C4-2B (cell line): ENCODE measurements around the gene SRGAP2C.
"Not testable (repeated sequence)": the region's sequence is repeated elsewhere in the genome, so short reads cannot be mapped to it uniquely, and the experiment has no call there.

ENCODE experiments used
- H3K27ac ChIP-seq: fragments of 450-650 bp; 2 replicates; pipeline ENCODE4 v1.5.1; 2017
- ZFX ChIP-seq: fragments of 450-650 bp; IDR thresholded peaks from 2 replicates; pipeline ENCODE4 v1.6.1; 2017
- TF ChIP-seq, protein P1 (sequence below): fragments of 450-650 bp; conservative IDR thresholded peaks from 2 replicates; pipeline ENCODE4 v1.5.1; 2017; ENCODE audit warnings: mild to moderate bottlenecking

SRGAP2C gene

DNA sequence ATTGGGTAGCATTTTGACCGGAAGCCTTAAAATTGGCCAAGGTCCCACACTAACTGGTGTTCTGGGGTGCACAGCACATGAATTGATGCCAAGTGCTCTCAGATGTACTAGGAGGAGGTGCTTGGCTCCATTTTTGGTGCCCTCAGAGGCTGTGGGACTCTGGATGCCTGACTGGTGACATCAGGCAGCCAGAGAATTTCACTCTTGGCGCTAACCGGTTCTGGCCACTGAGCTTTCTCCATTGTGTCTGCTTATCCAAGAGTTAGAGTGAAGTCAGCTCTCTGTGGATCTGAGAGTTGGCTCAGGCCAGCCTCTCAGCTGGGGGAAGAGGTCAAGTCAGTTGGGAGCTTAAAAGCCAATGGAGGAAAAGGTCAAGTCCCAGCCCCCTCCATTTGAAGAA, 200.4 kb downstream of the SRGAP2C start:
- not testable (repeated sequence) for H3K27ac ChIP-seq

DNA sequence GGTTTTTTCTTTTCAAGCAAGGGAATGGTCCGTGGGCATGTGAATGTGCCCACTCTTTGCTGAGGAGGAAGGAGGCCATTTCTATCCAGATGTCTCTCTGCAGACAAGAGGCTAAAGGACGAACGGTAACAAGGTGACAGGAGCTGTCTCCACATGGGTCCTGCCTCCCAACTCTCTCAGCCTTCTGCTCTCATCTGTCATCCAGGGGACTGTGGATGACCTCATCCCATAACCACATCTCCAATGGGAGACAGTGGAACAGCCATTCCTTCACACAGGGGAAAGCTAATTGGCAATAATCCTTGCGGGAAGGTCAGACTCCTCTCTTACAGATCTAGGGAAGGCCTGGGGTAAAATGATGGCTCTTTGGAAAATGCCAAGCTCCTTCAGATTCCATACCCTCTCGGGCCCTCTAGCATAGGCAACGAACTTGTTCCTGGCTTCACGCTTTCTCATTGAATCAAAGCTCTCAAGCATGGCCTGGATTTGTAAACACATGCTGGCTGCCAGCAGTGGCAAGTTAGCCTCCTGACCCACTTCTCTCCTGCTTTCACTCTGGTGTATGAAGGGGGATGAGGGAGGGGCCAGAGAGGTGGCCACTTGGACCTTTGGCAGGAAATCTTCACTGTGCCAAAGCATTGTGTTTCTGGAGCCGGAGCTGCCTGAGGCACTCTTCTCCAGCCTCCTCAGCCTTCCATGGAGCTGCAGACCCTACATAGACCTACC, 201.0 kb downstream of the SRGAP2C start:
- not testable (repeated sequence) for H3K27ac ChIP-seq

DNA sequence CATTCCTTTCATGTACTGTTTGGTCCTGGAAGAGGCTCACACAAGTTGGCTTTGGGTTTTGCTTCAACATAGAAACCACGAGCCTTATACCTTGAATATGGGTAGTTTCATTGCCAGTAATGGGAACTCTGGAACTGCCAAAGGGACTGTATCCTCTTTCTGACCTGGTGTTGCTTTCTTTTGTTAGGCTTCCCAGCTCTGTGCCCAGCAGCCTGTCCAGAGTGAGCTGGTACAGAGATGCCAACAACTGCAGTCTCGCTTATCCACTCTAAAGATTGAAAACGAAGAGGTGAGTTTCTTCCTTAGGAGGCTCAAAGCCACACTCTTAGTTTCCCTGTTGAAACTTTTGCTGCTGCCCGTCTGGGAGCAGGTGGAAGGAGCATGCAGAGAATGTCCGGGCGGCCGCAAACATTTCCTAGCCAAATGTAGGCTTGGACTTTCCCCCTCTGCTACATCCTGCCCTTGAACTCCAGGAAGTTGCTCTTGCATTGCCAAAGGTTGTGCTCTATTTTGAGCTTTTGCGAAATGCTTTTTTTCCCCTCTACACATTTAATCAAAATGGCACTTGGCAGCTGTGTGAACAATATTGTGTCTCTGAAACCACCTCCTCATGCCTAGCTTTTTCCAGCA, 201.7 kb downstream of the SRGAP2C start:
- H3K27ac ChIP-seq: not testable (repeated sequence)

DNA sequence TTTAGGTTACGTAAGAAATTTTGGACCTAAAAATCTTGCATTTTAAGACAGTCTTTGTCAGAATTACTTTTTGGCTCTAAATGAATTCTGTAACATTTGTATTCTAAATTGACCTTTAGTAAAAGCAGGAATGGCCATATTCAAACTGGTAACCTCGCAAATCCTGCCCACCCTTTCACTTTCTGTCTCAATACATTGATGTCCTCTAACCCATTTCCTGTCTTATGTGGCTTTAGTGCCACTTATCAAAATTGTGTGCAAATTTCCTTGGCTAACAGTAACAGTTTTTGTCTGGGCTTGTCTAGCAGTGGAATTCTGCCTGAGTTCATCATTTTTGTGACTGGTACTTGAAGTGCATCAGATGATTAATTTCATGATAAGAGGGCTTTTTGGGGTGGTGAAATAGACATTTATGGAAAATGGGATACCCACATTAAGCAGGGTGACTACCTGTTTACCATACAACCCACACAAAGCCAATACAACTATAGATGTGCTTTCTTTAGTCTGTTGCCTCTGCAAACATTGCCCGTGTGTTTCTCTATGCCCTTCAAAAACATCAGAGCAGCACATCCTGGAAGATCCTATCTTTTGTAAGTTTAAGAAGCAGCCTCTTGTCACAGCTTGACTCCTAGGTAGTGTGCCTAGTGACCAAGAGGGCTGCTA, 205.3 kb downstream of the SRGAP2C start:
- not testable (repeated sequence) for H3K27ac ChIP-seq

DNA sequence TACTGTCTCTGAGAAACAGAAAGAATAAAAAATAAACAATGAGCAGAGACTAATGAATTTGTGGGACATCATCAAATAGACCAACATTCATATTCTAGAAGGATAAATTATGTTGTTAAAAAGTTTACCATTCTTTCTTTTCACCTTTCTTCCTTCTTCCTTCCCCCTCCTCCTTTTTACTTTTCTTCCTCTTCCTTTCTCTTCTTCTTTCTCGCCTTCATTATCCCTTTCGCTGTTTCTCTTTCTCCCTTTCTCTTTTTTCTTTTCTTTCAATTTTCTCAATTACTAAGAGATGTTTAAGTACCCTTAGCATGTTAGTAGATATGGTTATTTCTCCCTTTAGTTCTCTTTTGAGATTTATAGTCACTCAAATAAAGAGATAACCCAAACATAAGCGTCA, 207.4 kb downstream of the SRGAP2C start:
- not testable (repeated sequence) for H3K27ac ChIP-seq

DNA sequence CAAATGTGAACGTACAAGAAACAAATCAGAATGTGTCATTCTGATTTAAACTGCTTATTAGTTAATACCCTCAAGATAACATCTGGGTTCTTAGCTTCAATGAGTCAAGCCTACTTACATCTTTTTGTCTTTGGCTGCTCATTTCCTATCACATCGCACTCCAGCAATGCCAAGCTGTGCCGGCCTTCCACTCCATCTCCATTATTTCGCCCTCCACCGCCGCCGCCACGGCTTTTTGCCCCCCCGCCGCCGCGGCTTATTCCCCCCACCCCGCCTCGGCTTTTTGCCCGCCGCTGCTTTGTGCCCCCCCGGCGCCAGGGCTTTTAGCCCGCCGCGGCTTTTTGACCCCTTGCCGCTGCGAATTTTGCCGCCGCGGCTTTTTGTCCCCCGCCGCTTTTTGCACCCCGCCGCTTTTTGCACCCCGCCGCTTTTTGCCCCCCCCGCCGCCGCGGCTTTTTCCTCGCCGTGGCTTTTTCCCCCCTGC, 211.0 kb downstream of the SRGAP2C start:
- H3K27ac ChIP-seq: not testable (repeated sequence)

DNA sequence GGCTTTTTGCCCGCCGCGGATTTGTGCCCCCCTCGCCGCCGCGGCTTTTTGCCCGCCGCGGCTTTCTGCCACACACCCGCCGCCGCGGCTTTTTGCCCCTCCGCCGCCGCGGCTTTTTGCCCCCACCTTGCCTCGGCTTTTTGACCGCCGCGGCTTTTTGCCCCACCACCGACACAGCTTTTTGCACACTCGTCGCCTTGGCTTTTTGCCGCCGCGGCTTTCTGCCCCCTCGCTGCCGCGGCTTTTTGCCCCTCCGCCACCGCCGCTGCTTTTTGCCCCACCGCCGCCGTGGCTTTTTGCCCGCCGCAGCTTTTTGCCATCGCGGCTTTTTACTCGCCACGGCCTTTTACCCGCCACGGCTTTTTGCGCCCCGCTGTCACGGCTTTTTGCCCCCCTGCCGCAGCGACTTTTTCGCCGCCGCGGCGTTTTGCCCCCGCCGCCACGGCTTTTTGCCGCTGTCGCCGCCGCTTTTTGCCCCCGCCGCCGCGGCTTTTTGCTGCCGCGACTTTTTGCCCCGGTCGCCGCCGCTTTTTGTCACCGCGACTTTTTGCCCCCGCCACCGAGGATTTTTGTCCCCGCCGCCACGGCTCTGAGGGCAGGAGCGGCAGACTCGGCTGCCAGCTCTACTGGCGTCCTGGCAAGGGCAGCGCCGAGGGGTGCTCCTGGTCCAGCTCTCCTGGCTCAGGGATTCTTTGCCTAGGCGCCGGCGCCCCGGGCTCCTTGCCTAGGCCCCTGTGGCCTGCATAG, 211.7 kb downstream of the SRGAP2C start:
- H3K27ac ChIP-seq: not testable (repeated sequence)

DNA sequence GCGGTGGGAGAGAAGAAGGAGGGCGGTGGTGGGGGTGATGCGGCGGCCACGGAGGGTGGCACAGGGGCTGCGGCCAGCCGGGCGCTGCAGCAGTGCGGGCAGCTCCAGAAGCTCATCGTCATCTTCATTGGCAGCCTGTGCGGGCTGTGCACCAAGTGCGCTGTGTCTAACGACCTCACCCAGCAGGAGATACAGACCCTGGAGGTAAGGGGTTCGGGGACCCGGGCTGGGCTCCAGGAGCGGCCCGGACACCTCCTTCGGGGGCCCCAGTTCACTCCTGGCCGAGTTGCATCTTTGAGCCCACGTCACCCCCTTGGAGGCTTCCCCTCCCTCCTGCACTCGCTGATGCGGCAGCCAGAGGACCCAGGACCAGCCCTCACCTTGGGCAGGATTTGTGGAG, 212.3 kb downstream of the SRGAP2C start:
- H3K27ac ChIP-seq: not testable (repeated sequence)

DNA sequence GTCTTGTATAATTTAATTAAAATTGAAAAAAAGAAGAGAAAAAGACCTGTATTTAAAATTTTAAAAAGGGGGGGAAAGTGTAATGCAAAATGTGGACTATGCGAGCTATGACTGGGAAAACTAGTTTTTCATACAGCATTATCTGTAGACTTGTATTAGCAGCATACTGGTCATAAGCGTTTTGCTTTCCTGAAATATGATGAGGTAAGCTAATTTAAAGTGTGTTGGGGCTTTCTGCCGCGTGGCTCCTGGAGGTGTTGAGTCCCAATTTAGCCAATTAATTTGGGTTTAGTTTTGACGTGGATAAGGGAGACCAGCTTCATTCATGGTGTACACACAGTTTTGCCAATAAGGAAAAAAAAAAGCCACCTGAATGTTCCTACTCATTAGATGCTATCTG, 214.4 kb downstream of the SRGAP2C start:
- not testable (repeated sequence) for H3K27ac ChIP-seq

DNA sequence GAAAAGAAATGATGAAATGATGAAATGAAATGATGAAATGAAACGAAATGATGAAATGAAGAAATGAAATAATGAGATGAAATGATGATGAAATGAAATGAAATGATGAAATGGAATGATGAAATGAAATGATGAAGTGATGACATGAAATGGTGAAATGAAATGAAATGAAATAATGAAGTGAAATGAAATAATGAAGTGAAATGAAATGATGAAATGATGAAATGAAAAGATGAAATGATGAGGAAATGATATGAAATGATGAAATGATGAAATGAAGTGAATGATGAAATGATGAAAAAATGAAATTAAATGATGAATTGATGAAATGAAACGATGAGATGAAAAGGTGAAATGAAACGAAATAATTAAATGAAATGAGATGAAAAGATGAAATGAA, 215.3 kb downstream of the SRGAP2C start:
- not testable (repeated sequence) for H3K27ac ChIP-seq

DNA sequence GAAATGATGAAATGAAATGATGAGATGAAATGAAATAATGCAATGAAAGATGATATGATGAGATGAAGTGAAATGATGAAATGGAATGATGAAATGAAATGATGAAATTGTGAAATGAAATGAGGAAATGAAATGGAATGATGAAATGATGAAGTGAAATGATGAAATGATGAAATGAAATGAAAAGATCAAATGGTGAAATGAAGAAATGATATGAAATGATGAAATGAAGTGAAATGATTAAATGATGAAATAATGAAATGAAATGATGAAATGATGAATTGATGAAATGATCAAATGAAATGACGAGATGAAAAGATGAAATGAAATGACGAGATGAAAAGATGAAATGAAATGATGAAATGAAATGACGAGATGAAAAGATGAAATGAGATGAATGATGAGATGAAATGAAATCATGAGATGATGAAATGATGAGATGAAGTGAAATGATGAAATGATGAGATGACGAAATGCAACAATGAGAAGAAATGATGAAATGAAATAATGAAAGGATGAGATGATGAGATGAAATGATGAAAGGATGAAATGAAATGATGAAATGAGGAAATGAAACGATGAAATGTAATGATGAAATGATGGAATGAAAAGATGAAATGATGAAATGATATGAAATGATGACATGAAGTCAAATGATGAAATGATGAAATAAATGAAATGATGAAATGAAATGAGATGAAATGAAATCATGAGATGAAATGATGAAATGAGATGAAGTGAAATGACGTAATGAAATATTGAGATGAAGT, 216.0 kb downstream of the SRGAP2C start:
- H3K27ac ChIP-seq: not testable (repeated sequence)

DNA sequence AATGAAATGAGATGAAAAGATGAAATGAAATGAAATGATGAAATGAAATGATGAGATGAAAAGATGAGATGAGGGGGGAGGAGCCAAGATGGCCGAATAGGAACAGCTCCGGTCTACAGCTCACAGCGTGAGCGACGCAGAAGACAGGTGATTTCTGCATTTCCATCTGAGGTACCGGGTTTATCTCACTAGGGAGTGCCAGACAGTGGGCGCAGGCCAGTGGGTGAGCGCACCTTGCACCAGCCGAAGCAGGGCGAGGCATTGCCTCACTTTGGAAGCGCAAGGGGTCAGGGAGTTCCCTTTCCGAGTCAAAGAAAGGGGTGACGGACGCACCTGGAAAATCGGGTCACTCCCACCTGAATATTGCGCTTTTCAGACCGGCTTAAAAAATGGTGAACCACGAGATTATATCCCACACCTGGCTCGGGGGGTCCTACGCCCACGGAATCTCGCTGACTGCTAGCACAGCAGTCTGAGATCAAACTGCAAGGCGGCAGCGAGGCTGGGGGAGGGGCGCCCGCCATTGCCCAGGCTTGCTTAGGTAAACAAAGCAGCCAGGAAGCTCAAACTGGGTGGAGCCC, 216.7 kb downstream of the SRGAP2C start:
- not testable (repeated sequence) for H3K27ac ChIP-seq

DNA sequence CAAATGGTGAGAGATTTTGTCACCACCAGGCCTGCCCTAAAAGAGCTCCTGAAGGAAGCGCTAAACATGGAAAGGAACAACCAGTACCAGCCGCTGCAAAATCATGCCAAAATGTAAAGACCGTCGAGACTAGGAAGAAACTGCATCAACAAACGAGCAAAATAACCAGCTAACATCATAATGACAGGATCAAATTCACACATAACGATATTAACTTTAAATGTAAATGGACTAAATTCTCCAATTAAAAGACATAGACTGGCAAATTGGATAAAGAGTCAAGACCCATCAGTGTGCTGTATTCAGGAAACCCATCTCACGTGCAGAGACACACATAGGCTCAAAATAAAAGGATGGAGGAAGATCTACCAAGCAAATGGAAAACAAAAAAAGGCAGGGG, 218.5 kb downstream of the SRGAP2C start:
- H3K27ac ChIP-seq: not testable (repeated sequence)

DNA sequence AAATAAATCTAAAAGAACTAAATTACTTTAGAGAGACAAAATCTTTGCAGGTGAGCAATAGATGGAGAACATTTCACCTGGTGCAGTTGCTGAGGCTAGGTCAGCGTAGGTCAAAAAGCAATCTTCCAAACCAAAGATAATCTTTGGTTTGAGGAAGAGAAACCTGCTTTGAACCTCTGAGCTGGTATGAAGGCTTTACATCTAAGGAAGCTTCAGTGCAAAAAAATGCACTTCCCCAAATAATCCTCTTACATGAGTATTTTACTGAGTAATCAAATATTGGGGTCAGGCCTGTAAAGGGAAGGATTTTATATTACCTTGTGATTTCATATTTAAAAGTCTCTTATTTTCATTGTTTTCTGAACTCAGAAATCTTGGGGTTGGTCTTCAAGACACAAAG, 223.6 kb downstream of the SRGAP2C start:
- TF ChIP-seq, protein P1, sequence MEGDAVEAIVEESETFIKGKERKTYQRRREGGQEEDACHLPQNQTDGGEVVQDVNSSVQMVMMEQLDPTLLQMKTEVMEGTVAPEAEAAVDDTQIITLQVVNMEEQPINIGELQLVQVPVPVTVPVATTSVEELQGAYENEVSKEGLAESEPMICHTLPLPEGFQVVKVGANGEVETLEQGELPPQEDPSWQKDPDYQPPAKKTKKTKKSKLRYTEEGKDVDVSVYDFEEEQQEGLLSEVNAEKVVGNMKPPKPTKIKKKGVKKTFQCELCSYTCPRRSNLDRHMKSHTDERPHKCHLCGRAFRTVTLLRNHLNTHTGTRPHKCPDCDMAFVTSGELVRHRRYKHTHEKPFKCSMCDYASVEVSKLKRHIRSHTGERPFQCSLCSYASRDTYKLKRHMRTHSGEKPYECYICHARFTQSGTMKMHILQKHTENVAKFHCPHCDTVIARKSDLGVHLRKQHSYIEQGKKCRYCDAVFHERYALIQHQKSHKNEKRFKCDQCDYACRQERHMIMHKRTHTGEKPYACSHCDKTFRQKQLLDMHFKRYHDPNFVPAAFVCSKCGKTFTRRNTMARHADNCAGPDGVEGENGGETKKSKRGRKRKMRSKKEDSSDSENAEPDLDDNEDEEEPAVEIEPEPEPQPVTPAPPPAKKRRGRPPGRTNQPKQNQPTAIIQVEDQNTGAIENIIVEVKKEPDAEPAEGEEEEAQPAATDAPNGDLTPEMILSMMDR: no peak
- TF ChIP-seq ZFX: no peak
- no peak overlapping the region for H3K27ac ChIP-seq
